GM18508 (cell line): ENCODE results near the gene ZNF346.

ENCODE experiments used
- ATAC-seq: cut with Tn5 transposase; IDR thresholded peaks from one replicate; pipeline ENCODE4 v1.9.1; 2021; ENCODE audit warnings: moderate number of reproducible peaks; ENCODE audit not compliant: insufficient read depth, unreplicated experiment

ZNF346 gene

DNA sequence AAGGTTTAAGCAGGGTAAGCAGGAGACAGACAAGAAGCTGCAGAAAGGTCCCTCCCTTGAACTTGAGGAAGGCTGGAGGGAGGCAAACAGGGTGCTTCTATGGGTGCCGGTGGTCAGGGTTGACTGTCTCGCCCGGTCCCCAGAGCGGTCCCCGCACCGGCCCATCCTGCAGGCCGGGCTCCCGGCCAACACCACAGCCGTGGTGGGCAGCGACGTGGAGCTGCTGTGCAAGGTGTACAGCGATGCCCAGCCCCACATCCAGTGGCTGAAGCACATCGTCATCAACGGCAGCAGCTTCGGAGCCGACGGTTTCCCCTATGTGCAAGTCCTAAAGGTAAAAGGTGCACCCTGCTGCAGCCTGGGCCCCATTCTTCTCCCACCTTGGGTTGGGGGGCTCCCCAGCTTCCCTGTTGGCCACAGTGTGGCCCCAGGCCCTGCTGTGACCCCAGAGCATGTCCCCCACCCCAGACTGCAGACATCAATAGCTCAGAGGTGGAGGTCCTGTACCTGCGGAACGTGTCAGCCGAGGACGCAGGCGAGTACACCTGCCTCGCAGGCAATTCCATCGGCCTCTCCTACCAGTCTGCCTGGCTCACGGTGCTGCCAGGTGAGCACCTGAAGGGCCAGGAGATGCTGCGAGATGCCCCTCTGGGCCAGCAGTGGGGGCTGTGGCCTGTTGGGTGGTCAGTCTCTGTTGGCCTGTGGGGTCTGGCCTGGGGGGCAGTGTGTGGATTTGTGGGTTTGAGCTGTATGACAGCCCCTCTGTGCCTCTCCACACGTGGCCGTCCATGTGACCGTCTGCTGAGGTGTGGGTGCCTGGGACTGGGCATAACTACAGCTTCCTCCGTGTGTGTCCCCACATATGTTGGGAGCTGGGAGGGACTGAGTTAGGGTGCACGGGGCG, 69.9 kb downstream of the ZNF346 start:
- ATAC-seq, result no peak

- no peak for ATAC-seq
Observed at GRCh38 chr5:177093082-177093712, 70.7 kb downstream of the ZNF346 start.

DNA sequence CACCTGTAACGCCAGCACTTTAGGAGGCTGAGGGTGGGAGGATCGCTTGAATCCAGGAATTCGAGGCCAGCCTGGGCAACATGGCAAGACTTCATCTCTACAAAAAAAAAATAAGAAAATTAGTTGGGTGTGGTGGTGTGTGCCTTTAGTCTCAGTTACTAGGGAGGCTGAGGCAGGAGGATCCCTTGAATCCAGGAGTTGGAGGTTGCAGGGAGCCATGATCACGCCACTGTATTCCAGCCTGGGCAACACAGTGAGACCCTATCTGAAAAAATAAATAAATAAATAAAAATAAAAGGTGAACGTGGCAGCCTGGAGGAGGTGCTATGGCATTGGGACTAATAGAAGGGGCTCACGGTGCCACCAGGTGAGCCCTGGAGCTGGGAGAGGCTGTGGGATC, 71.3 kb downstream of the ZNF346 start:
- ATAC-seq, result no peak

DNA sequence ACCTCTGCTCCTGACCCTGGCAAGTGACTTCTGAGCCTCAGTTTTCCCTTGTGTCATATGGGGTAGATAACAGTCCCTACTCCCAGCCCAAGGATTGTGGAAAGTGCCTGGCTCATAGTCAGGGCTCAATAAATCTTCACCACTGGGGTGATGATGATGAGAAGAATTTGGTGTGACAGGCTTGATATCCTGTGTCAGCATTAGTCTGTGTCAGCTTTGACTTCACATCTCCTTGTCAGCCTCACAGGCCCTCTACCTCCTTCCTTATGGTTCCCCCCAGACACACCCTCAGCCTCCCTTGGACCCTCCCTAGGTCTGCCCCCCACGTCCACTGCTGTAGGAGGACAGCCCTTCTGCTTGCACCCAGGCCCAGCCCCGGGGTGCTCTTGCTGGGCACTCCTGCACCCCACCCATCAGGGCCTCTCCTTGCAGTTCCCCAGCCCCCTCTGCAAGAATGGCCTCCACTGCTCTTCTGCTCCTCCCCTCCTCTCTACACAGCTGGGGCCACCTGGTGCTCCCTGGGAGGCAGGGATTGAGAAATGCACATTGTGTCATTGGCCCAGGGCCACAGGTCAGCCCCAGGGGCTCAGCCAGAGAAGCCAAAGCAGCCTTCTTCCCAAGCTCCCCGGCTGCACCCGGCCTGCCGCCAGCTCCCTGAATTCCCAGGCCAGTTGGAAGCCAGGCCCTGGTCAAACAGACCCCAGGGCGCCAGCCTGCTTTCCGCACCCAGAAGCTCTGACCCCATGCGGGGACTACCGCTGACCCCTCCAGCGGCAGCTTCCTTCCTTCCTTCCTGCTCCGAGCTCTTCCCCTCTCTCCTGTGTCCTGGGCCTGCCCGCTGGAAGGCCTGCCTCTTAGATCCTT, 72.0 kb downstream of the ZNF346 start:
- no peak for ATAC-seq

- no peak for ATAC-seq
Observed at GRCh38 chr5:177095088-177095669, 72.7 kb downstream of the ZNF346 start.

GRCh38 chr5:177096162-177097015, 73.9 kb downstream of the ZNF346 start:
- ATAC-seq, result no peak

GRCh38 chr5:177097016-177097985, 74.8 kb downstream of the ZNF346 start:
- ATAC-seq, result no peak

- no peak for ATAC-seq
Observed at GRCh38 chr5:177098120-177098469, 75.6 kb downstream of the ZNF346 start.

DNA sequence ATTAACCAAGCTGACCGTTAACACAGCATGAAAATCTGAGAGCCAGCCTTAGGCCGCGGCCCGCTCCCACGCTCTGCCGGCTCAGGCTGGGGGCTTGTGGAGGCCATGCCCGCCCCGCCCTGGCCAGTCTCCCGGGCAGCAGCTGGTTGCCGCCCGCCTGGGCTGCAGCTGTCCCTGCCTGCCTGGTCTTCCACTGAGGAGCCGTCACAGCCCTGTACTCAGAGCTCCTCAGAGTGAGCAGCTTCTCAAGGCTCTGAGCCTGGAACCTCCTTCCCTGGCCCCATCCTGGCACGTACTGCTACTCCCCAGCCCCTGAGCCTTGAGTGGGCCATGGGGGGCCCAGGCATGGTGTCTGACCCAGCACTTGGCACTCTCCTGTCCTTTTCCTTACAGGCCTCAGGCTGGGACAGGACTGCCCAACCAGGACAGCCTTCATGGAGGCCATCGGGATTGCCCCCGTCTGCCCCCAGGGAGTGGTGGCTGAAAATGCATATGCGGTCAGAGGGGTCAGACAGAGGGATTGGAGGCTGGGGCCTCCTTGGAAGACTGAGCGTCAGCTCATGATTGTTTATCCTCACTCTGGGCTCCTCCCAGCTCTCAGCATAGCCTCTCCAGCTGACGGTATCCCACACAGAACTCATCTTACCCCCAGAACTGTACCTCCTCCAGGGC, 76.1 kb downstream of the ZNF346 start:
- ATAC-seq, result no peak

DNA sequence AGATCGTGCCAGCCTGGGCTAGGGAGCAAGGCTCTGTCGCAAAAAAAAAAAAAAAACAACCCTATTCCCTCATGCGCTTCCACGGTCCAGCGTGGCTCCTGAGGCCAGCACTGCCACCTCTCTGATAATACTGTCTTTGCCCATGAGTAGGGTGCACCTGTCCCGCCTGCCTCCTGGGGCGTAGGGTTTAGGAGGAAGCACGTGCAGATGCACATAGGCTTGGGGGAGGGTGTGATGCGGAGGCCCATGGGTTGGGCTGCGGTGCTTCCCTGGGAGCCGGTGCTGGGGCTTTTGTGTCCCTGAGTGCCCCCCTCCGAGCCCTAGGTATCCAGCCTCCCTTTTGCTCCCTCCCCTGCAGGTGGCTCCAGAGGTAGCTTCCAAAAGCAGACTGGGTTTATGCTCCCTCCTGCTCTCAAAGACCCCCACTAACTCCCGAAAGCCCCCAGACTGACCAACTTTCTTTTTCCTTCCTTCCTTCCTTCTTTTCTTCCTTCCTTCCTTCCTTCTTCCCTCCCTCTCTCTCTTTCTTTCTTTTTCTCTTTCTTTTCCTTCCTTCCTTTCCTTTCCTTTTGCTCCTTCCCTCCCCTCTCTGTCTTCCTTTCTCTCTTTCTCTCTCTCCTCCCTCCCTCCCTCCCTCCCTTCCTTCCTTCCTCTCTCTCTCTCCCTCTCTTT, 77.1 kb downstream of the ZNF346 start:
- ATAC-seq, result no peak

GRCh38 chr5:177100714-177101121, 78.2 kb downstream of the ZNF346 start:
- ATAC-seq, result no peak

DNA sequence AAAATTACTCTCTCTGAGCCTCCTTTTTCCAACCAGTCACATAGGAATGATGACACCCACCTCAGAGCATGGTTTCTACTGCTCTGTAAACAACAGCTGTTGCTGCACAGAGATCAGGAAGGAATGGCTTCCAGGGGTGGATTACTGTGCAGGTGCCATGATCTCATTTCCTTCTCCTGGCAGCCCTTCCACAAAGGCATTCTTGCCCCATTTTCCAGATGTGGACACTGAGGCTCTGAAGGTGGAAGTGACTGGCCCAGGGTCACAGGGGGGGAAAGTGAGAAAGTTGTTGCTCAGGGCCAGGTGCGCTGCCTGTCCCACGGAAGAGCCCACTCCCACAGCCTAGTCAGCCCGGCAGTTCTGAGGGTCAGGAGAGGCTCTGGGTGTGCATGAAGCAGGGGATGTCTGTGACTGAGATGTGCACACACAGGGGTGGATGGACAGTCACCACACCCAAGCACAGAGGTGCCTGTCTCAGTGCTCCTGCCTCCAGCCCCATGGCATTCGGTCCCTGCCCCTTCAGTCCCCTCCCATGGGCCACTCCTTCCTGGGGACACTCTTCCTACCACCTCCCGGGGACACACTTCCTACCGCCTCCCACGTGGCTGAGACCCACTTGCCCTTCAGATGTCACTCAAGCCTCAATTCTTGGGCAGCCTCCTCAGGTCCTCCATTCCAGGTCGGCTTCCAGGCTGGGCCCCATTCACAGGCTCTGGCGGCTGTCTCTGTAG, 81.2 kb downstream of the ZNF346 start:
- no peak for ATAC-seq

- ATAC-seq, result no peak
Observed at GRCh38 chr5:177105691-177106476, 83.4 kb downstream of the ZNF346 start.

DNA sequence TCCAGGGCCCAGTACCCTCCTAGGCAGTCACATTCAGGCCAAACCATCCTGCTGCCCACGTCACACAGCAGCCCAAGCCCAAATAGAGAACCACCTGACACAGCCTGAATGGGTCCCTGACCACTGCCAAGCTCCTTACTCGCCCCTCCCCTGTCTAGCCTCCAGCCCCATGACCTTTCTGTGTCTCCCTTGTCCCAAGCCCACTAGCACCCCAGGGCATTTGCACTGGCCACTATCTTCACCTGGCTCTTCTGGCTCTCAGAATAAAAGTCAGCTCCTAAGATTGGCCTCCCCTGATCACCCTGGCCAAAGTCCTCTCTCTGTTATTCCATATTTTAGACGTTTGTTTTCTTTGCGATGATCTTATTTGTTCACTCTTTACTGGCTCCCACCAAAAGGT, 84.7 kb downstream of the ZNF346 start:
- no peak for ATAC-seq

DNA sequence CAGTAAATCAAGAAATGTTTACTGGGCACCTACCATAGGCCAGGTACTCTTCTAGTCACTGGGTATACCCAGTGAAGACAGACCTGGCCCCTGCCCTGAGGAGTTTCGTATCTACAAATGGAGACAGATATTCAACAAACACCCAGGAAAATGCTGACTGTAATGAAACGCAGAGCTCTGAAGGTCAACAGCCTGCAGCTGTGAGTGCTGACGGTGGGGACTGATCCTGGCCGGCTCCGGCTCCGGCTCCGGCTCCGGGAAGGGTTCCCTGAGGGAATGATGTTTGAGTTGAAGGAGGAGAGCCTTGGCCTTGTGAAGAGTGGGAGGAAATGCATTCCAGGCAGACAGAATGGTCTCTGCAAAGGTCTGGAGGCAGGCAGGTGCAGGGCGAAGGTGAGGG, 87.3 kb downstream of the ZNF346 start:
- ATAC-seq, result no peak
